Measurements from ENCODE around the gene RIIAD1. TPM values are rescaled to one million over a fixed set of nuclear protein-coding genes. Genes with fewer than 3 reads are reported as not detected.
"Not testable (repeated sequence)": the region's sequence is repeated elsewhere in the genome, so short reads cannot be mapped to it uniquely, and the experiment has no call there.

The RIIAD1 gene
- polyA plus RNA-seq, 1 of the 3 experiments (the other 2 are of a cell fraction) = not detected

- POLR2A ChIA-PET = no interaction called here
- Histone ChIP-seq H3K4me2 (no peak overlapping the region), H4K20me1 (ENCODE audit: insufficient read depth) (no peaks in the 10 kb centered on the region), H2AFZ (ENCODE audit: low read depth) (no peak overlapping the region), H3K9ac (no peak overlapping the region), H3K27ac (ENCODE audit: low read depth in 2 of 2, low read length in 1 of 2) (no peak overlapping the region), H3K36me3 (replicated peaks in 1 of 2; ENCODE audit: control insufficient read depth in 1 of 2, insufficient read depth in 2 of 2, low read length in 1 of 2) (no peaks in the 10 kb centered on the region), H3K9me2 (no peaks in the 10 kb centered on the region), H3K9me3 (no peaks in the 10 kb centered on the region), H3F3A (replicated peaks; ENCODE audit: insufficient read depth) (no peaks in the 10 kb centered on the region), H3K27me3 (ENCODE audit: insufficient read depth) (no peaks in the 10 kb centered on the region), H3K79me2 (ENCODE audit: insufficient read depth) (no peaks in the 10 kb centered on the region), H3K4me3 (ENCODE audit: low read depth in 2 of 2, low read length in 1 of 2) (no peak overlapping the region), H3K4me1 (ENCODE audit: control insufficient read depth in 1 of 2, insufficient read depth in 2 of 2, low read depth in 1 of 2, low read length in 1 of 2) (peaks cover 0 to 23% of the 10 kb centered on the region in 2 experiments; a peak in 2 of 4 replicates)
- DNase-seq = no peak
- WGBS (ENCODE audit: low lambda C conversion rate) = 73% methylated on average over 3 of the region's 3 CpGs
- TF ChIP-seq NFIC (IDR thresholded peaks at IDR 0.05; ENCODE audit: borderline replicate concordance) = no peak
- no peak for TF ChIP-seq IRF3 (IDR thresholded peaks at IDR 0.05; ENCODE audit: low read depth, low read length)
- TF ChIP-seq PBX3 (IDR thresholded peaks at IDR 0.05) = no peak
- TF ChIP-seq RFX5 (IDR thresholded peaks at IDR 0.05; ENCODE audit: low read length) = no peak
- no peak for TF ChIP-seq SIN3A (IDR thresholded peaks at IDR 0.05; ENCODE audit: borderline replicate concordance, low read depth, low read length)
- no peak for TF ChIP-seq ELF1 (IDR thresholded peaks at IDR 0.05)
- no peak for TF ChIP-seq MEF2A (IDR thresholded peaks at IDR 0.05; ENCODE audit: borderline replicate concordance, low read depth)
- CTCF ChIA-PET = interaction anchor here (1.1 to 3.9 kb wide), 4 partner anchors 18 to 289 kb away, joined by 3 to 64 read pairs (median 46); partner anchors contain the start of gene CELF3
Measured at GRCh38 chr1:151733126-151733525, 11.8 kb downstream of the RIIAD1 start.

- H3K4me3 ChIP-seq (ENCODE audit: low read depth in 2 of 2, low read length in 1 of 2); DNase-seq; H3K27me3 ChIP-seq (ENCODE audit: insufficient read depth); H3K79me2 ChIP-seq (ENCODE audit: insufficient read depth); H3K36me3 ChIP-seq (replicated peaks in 1 of 2; ENCODE audit: control insufficient read depth in 1 of 2, insufficient read depth in 2 of 2, low read length in 1 of 2); H3K9me3 ChIP-seq; H3K9ac ChIP-seq; H2AFZ ChIP-seq (ENCODE audit: low read depth); H3K27ac ChIP-seq (ENCODE audit: low read depth in 2 of 2, low read length in 1 of 2); H4K20me1 ChIP-seq (ENCODE audit: insufficient read depth); H3F3A ChIP-seq (replicated peaks; ENCODE audit: insufficient read depth); POLR2A ChIA-PET; H3K4me2 ChIP-seq; H3K9me2 ChIP-seq: not testable (repeated sequence)
- 81% methylated on average over 9 of the region's 9 CpGs for WGBS (ENCODE audit: low lambda C conversion rate)
- peaks cover 0 to 14% of the 10 kb centered on the region in 2 experiments; a peak in 1 of 4 replicates for H3K4me1 ChIP-seq (ENCODE audit: control insufficient read depth in 1 of 2, insufficient read depth in 2 of 2, low read depth in 1 of 2, low read length in 1 of 2)
- CTCF ChIA-PET = interaction anchor here (0.6 to 3.9 kb wide), 32 partner anchors 10 to 292 kb away, joined by 3 to 64 read pairs (median 6); partner anchors contain the start of genes CELF3, MRPL9, RIIAD1 and TDRKH
Measured at GRCh38 chr1:151733995-151734394, 12.7 kb downstream of the RIIAD1 start.

- no peak overlapping the region for H3K4me3 ChIP-seq (ENCODE audit: low read depth in 2 of 2, low read length in 1 of 2)
- peaks cover 12% of the 10 kb centered on the region; the same call in 1 of the 2 replicates for H3K27me3 ChIP-seq (ENCODE audit: insufficient read depth)
- H3K79me2 ChIP-seq (ENCODE audit: insufficient read depth) = no peaks in the 10 kb centered on the region
- no peaks in the 10 kb centered on the region for H3K36me3 ChIP-seq (replicated peaks in 1 of 2; ENCODE audit: control insufficient read depth in 1 of 2, insufficient read depth in 2 of 2, low read length in 1 of 2)
- no peaks in the 10 kb centered on the region for H3F3A ChIP-seq (replicated peaks; ENCODE audit: insufficient read depth)
- peaks cover 0 to 4% of the 10 kb centered on the region in 2 experiments; a peak in 1 of 4 replicates for H3K4me1 ChIP-seq (ENCODE audit: control insufficient read depth in 1 of 2, insufficient read depth in 2 of 2, low read depth in 1 of 2, low read length in 1 of 2)
- no peak for DNase-seq
- H4K20me1 ChIP-seq (ENCODE audit: insufficient read depth) = no peaks in the 10 kb centered on the region
- H3K4me2 ChIP-seq = no peak overlapping the region
- ChIA-PET POLR2A (no interaction called here), CTCF (interaction anchor here (3.3 kb wide), 1 partner anchor 99 kb away, joined by 12 read pairs; no protein-coding TSS in a partner anchor)
- H3K27ac ChIP-seq (ENCODE audit: low read depth in 2 of 2, low read length in 1 of 2) = no peak overlapping the region
- 36% methylated on average over 2 of the region's 2 CpGs for WGBS (ENCODE audit: low lambda C conversion rate)
- no peak overlapping the region for H2AFZ ChIP-seq (ENCODE audit: low read depth)
- no peaks in the 10 kb centered on the region for H3K9me3 ChIP-seq
- H3K9ac ChIP-seq = no peak overlapping the region
- no peaks in the 10 kb centered on the region for H3K9me2 ChIP-seq
- TF ChIP-seq NFIC (IDR thresholded peaks at IDR 0.05; ENCODE audit: borderline replicate concordance) (no peak), TAF1 (IDR thresholded peaks at IDR 0.05; ENCODE audit: borderline replicate concordance, low read depth, low read length) (no peak), POLR2AphosphoS5 (IDR thresholded peaks at IDR 0.05; ENCODE audit: low read depth, low read length) (no peak), RAD21 (IDR thresholded peaks at IDR 0.05; ENCODE audit: low read length) (no peak), RXRA (IDR thresholded peaks at IDR 0.05; ENCODE audit: borderline replicate concordance, low read depth) (no peak), CTCF (IDR thresholded peaks at IDR 0.05) (no peak), GATA2 (CRISPR knock-in tag; IDR thresholded peaks at IDR 0.05) (no peak), USF2 (IDR thresholded peaks at IDR 0.05; ENCODE audit: borderline replicate concordance, low read depth, low read length) (no peak), RFX5 (IDR thresholded peaks at IDR 0.05; ENCODE audit: low read length) (no peak), GABPA (IDR thresholded peaks at IDR 0.05; ENCODE audit: low read depth) (no peak), ELF1 (IDR thresholded peaks at IDR 0.05) (no peak), MAX (IDR thresholded peaks at IDR 0.05; ENCODE audit: low read depth) (no peak), MEF2A (IDR thresholded peaks at IDR 0.05; ENCODE audit: borderline replicate concordance, low read depth) (no peak), CHD2 (IDR thresholded peaks at IDR 0.05; ENCODE audit: low read length, partially characterized antibody) (no peak), TCF12 (IDR thresholded peaks at IDR 0.05) (no peak)
Measured at GRCh38 chr1:151737026-151737425, 15.7 kb downstream of the RIIAD1 start.

Data from SK-N-SH (cell line).